ENCODE measurements around the gene CASP12.

Gene CASP12

DNA sequence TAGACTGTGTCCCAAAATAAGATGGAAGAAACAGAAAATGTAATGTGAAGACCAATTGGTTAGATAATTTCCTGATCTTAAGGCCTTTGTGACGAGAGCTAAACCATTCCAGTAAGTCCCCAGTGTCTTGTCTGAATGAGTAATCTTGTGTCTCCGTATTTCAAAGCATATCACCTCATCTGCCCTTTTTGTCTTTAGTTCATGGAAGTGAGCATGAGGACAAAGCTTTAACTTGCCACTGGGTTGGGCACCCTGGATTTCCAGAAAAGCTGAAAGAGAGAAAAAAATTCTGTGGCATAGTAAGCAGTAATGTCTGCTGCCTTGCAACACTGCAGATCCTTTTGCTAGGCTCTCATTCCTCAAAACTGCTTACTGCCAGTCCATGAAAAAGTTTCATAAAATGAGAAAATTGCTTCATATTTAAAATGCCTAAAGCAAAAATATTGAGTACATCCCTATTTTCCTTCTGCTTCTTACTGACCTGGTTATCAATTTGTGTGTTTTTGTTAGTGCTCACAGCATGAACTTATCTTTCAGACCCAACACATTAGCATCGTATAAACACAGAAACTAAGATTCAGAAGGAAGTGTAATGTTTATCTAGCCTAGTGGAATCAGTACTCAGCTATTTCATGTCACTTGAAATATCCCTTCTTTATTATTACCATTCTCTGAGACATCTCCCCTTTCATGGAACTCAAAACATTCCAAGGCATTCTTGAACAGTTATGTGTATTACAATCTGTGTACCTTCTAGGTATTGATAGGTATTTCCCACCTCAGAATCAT is 5.3 kb downstream of the CASP12 start:
- DNase-seq (ENCODE audit: low read depth): no peak
- TF ChIP-seq CTCF (IDR thresholded peaks at IDR 0.05; ENCODE audit: low read depth, low read length, missing control alignments): no peak
- no peak overlapping the region for H3K4me3 ChIP-seq (ENCODE audit: low read depth, low read length)
- in situ Hi-C loops (cut with HindIII; ENCODE audit: low sequenced_read_pairs): no loop called here

- H3K4me3 ChIP-seq (ENCODE audit: low read depth, low read length): no peak overlapping the region
- no peak for TF ChIP-seq CTCF (IDR thresholded peaks at IDR 0.05; ENCODE audit: low read depth, low read length, missing control alignments)
- in situ Hi-C loops (cut with HindIII; ENCODE audit: low sequenced_read_pairs): no loop called here
- no peak for DNase-seq (ENCODE audit: low read depth)
Observed at GRCh38 chr11:104891135-104891534, 7.1 kb downstream of the CASP12 start.

- TF ChIP-seq CTCF (IDR thresholded peaks at IDR 0.05; ENCODE audit: low read depth, low read length, missing control alignments): no peak
- no peak for DNase-seq (ENCODE audit: low read depth)
- in situ Hi-C loops (cut with HindIII; ENCODE audit: low sequenced_read_pairs): no loop called here
- H3K4me3 ChIP-seq (ENCODE audit: low read depth, low read length): no peak overlapping the region
Observed at GRCh38 chr11:104883342-104883741, 14.9 kb downstream of the CASP12 start.

DNA sequence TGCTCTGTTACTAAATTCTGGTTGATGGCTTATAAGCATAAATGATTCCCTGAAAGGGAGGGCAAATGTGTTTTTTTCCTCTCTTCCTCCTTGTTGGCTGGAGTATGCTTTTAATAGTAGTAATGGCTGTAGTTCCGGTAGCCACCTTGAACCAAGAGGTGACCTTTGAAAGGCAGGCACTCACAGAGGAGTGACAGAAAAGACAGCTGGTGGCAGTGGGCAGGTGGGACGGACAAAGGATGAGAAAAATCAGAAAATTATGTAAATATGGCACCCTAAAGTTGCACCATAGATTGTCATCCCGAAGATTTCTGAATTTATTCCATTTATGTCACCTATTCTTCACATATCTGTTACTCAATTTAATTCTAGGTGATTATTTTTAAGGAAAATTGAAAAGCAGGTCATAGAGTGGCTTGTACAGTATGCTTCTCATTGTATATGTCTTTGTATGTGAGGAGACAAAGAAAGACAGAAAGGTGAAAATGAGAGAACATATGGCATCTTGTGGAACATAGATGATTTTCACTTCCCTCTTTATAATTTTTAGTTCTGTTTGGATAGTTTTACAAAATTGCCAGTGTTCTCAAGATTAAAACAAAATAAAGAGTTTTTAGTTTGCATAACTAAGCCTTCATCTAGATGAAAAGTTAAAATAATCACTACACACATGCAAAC is 17.0 kb downstream of the CASP12 start:
- no peak for DNase-seq (ENCODE audit: low read depth)
- no peak overlapping the region for H3K4me3 ChIP-seq (ENCODE audit: low read depth, low read length)
- no peak for TF ChIP-seq CTCF (IDR thresholded peaks at IDR 0.05; ENCODE audit: low read depth, low read length, missing control alignments)
- in situ Hi-C loops (cut with HindIII; ENCODE audit: low sequenced_read_pairs): no loop called here

DNA sequence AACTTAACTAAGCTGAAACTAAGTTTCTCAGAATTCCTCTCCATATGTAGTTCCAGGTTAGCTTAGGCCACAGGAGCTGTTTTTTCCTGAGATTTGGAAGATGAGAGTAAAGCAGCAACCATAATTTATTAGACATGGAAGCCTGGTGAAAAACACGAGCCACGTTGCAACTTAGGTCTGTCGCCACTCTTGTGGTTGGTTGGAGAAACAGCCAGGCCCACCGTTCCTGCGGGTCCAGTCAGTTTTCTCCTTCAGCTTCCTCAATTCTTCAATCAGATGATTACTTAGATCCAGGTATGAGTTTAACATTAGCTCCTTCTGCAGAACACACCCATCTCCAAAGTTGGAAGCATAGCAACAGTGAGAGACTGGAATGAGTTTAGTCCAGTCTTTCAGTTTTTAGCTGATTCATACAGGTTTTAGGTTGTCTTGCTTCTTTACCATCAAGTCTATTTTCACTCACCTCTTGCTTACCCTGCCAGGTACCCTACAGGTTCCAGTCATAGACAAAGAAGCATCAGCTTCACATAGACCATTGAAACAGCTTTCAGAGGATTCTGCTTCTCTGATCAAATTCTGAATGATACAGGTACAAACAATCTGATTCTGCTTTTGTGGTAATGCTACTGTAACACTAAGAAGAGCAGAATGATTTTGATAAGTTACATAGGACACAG is 18.6 kb downstream of the CASP12 start:
- TF ChIP-seq CTCF (IDR thresholded peaks at IDR 0.05; ENCODE audit: low read depth, low read length, missing control alignments): no peak
- in situ Hi-C loops (cut with HindIII; ENCODE audit: low sequenced_read_pairs): no loop called here

GRCh38 chr11:104876861-104877431 is 21.3 kb downstream of the CASP12 start:
- no peak for TF ChIP-seq CTCF (IDR thresholded peaks at IDR 0.05; ENCODE audit: low read depth, low read length, missing control alignments)
- in situ Hi-C loops (cut with HindIII; ENCODE audit: low sequenced_read_pairs): no loop called here
- no peak for DNase-seq (ENCODE audit: low read depth)
- H3K4me3 ChIP-seq (ENCODE audit: low read depth, low read length): no peak overlapping the region

More for the DNA sequence above, 18.6 kb downstream of the CASP12 start:
- no peak for DNase-seq (ENCODE audit: low read depth)
- no peak overlapping the region for H3K4me3 ChIP-seq (ENCODE audit: low read depth, low read length)
